Right lobe of liver (tissue), 6 donors: Measurements from ENCODE around the gene BICDL2. TPM values are rescaled to one million over a fixed set of nuclear protein-coding genes. Genes with fewer than 3 reads are reported as not detected.

Experiments used
- ATAC-seq, 4 donors: fragments of 200-7000 bp; cut with Tn5 transposase; one replicate each; pipeline ENCODE4 v1.9.1; 2020; ENCODE audit warnings: mild to moderate bottlenecking in 4 of 4, moderate library complexity in 4 of 4
- DNase-seq, 3 donors: peaks; one replicate each; pipeline ENCODE4 v3.0.0-alpha.2; 2020
- H3K27ac ChIP-seq, 3 donors: fragments of 200-600 bp; one replicate each; pipeline ENCODE4 v1.8.0; 2022
- H3K27me3 ChIP-seq, 2 donors: fragments of 200-600 bp; one replicate each; pipeline ENCODE4 v1.8.0; 2022
- H3K36me3 ChIP-seq, 4 donors: fragments of 200-600 bp; sonication (generic) in 1 of 4; one replicate each; pipeline versions ENCODE4 v1.5.1 to v1.8.0; 2017 to 2022; ENCODE audit warnings: control low read depth in 1 of 4
- H3K4me1 ChIP-seq, 4 donors: fragments of 200-600 bp; sonication (generic) in 1 of 4; one replicate each; pipeline versions ENCODE4 v1.5.1 to v1.8.0; 2017 to 2022; ENCODE audit warnings: control low read depth in 1 of 4
- H3K4me3 ChIP-seq, 3 donors: fragments of 200-600 bp; one replicate each; pipeline ENCODE4 v1.8.0; 2022
- H3K9me3 ChIP-seq, 4 donors: fragments of 200-600 bp; sonication (generic) in 1 of 4; one replicate each; pipeline versions ENCODE4 v1.5.1 to v1.8.0; 2017 to 2022; ENCODE audit warnings: control low read depth in 1 of 4
- CTCF ChIP-seq, 4 donors: fragments of 200-600 bp in 3 of 4; fragments of 450-650 bp in 1 of 4; IDR thresholded peaks; one replicate each; pipeline versions ENCODE4 v1.5.1 to v1.8.0; 2016 to 2022; ENCODE audit warnings: antibody characterized with exemption in 4 of 4, mild to moderate bottlenecking in 2 of 4
- POLR2A ChIP-seq: fragments of 450-650 bp; IDR thresholded peaks from one replicate; pipeline ENCODE4 v1.6.1; 2017; ENCODE audit warnings: antibody characterized with exemption, mild to moderate bottlenecking
- WGBS: methylation state at CpG from one replicate; pipeline ENCODE4 v1.1.6; 2018; ENCODE audit warnings: low coverage, low lambda C conversion rate; ENCODE audit not compliant: insufficient coverage; ENCODE audit errors: missing lambda C conversion rate; 5-methylcytosine and 5-hydroxymethylcytosine counted together
- intact Hi-C, 2 donors: fragments of 100-400 bp; cut with DNase I; formaldehyde crosslinking; loops; one replicate each; pipeline versions ENCODE4 v1.11.2 to v1.14.1; 2022
- total RNA-seq, 6 experiments: library from RNA; depleted of rRNA in 2 of 6; stranded (reverse); fragments of >200 nt in 2 of 6; fragmentation: NEBNext Ultra II Directional in 3 of 6; extraction: Animal tissue kit (Norgen Biotek cat#: 25700) in 3 of 6; gene quantifications; one replicate each; pipeline versions ENCODE4 v1.1.0 to v1.2.4, GENCODE V29; 2016 to 2023
- donor health status: DM: no; HTN: yes; CAD: no.
- donor health status: DM: no; HTN: no; CAD: no.
- donor health status: DM: no; HTN: no; CAD: no.
- donor health status: DM: no; HTN: yes; CAD: no.
- donor health status: DM: no; HTN: yes; CAD: no.

The BICDL2 gene
- total RNA-seq, 6 experiments from 2014 or later: 0.11 to 0.58 (median 0.48) TPM; not detected in 1

GRCh38 chr16:3012828-3013420, 23.8 kb downstream of the BICDL2 start, which contains the start of gene CLDN9:
TSS of gene CLDN9 (plus strand) at chr16:3012923. CDS start at chr16:3013363, 440 bp downstream.
- Histone ChIP-seq H3K9me3 (no peaks in the 10 kb centered on the region), H3K4me3 (no peak within 1 kb of the TSS), H3K27ac (no peak within 1 kb of the TSS), H3K4me1 (peaks cover 0 to 10% (median 4%) of the 10 kb centered on the region in 4 donors), H3K27me3 (no peaks in the 10 kb centered on the region), H3K36me3 (no peaks in the 10 kb centered on the region)
- intact Hi-C loops: no loop called here
- 52% methylated on average over 12 of the region's 27 CpGs for WGBS
- DNase-seq (no peak), ATAC-seq (peak in 1 of 4 donors; percentile 5)
- TF ChIP-seq CTCF (IDR thresholded peaks at IDR 0.05): no peak
- TF ChIP-seq POLR2A: no peak

- DNase-seq (no peak), ATAC-seq (no peak)
- Histone ChIP-seq H3K36me3 (no peaks in the 10 kb centered on the region), H3K27ac (no peak overlapping the region), H3K9me3 (no peaks in the 10 kb centered on the region), H3K4me3 (no peak overlapping the region), H3K4me1 (peaks cover 0 to 17% (median 7%) of the 10 kb centered on the region in 4 donors), H3K27me3 (no peaks in the 10 kb centered on the region)
- 36% methylated on average over 8 of the region's 19 CpGs for WGBS
- intact Hi-C loops: no loop called here
- TF ChIP-seq POLR2A (no peak), CTCF (IDR thresholded peaks at IDR 0.05) (no peak)
Measured at GRCh38 chr16:3012246-3012645, 24.5 kb downstream of the BICDL2 start.

GRCh38 chr16:3010510-3010909, 26.2 kb downstream of the BICDL2 start:
- Histone ChIP-seq H3K27ac (no peak overlapping the region), H3K4me1 (peaks cover 0 to 34% (median 18%) of the 10 kb centered on the region in 4 donors)
- intact Hi-C loops: no loop called here

GRCh38 chr16:3009568-3010390, 27.0 kb downstream of the BICDL2 start:
- H3K4me3 ChIP-seq: no peak overlapping the region
- ATAC-seq (no peak), DNase-seq (no peak)
- TF ChIP-seq POLR2A: no peak
- TF ChIP-seq CTCF (IDR thresholded peaks at IDR 0.05): no peak
- no peak overlapping the region for H3K27ac ChIP-seq
- H3K36me3 ChIP-seq: no peaks in the 10 kb centered on the region
- H3K4me1 ChIP-seq: peaks cover 0 to 40% (median 18%) of the 10 kb centered on the region in 4 donors
- H3K9me3 ChIP-seq: no peaks in the 10 kb centered on the region
- WGBS: 68% methylated on average over 6 of the region's 21 CpGs
- H3K27me3 ChIP-seq: no peaks in the 10 kb centered on the region
- intact Hi-C loops: no loop called here

More at GRCh38 chr16:3010510-3010909, 26.2 kb downstream of the BICDL2 start:
- 94% methylated on average over 7 of the region's 8 CpGs for WGBS
- no peaks in the 10 kb centered on the region for H3K27me3 ChIP-seq
- H3K9me3 ChIP-seq: no peaks in the 10 kb centered on the region
- DNase-seq (no peak), ATAC-seq (no peak)
- H3K36me3 ChIP-seq: no peaks in the 10 kb centered on the region
- H3K4me3 ChIP-seq: no peak overlapping the region
- TF ChIP-seq POLR2A (no peak), CTCF (IDR thresholded peaks at IDR 0.05) (no peak)
